Neural progenitor cell (in vitro differentiated cells): Measurements from ENCODE around the gene PTPRN2.

Source experiments
- CTCF ChIP-seq: fragments of 200-600 bp; sonication (generic); IDR thresholded peaks from 2 replicates; pipeline ENCODE4 v1.5.1; 2017; ENCODE audit warnings: antibody characterized with exemption, mild to moderate bottlenecking
- EZH2phosphoT487 ChIP-seq: fragments of 200-600 bp; sonication (generic); IDR thresholded peaks from 2 replicates; pipeline ENCODE4 v1.6.1; 2017; ENCODE audit warnings: antibody characterized with exemption

- TF ChIP-seq CTCF (no peak), EZH2phosphoT487 (no peak)
Observed at GRCh38 chr7:157523371-157523765, 1064.3 kb downstream of the PTPRN2 start.
